OCI-LY7 (cell line): ENCODE measurements around the gene DUSP15. TPM values are rescaled to one million over a fixed set of nuclear protein-coding genes. Genes with fewer than 3 reads are reported as not detected.
"Not testable (repeated sequence)": the region's sequence is repeated elsewhere in the genome, so short reads cannot be mapped to it uniquely, and the experiment has no call there.

Source experiments
- BruUV-seq: library from RNA; stranded (reverse); fragments of 400-500 nt; replicated peaks from 2 replicates; lab custom pipeline; 2021; lab: Mats Ljungman, UMichigan
- CTCF ChIA-PET: fragments of 300-600 bp; sonication (Branson Sonifier 250); formaldehyde crosslinking; loops from one replicate; lab custom pipeline; 2022; ENCODE audit warnings: antibody characterized with exemption; ENCODE audit not compliant: unreplicated experiment; lab: Charles Lee
- POLR2A ChIA-PET: fragments of 300-600 bp; sonication (Branson Sonifier 250); formaldehyde crosslinking; loops from one replicate; lab custom pipeline; 2022; ENCODE audit warnings: antibody characterized with exemption; lab: Charles Lee
- DNase-seq: peaks from one replicate; pipeline ENCODE4 v3.0.0-alpha.2; 2015; ENCODE audit warnings: low spot score
- H2AFZ ChIP-seq: fragments of 200-600 bp; sonication (generic), shearing (Covaris generic); 2 replicates; pipeline ENCODE4 v1.6.1; 2014; ENCODE audit warnings: mild to moderate bottlenecking, antibody characterized with exemption, low read length, moderate library complexity
- H3K27ac ChIP-seq: fragments of 200-600 bp; sonication (generic); 2 replicates; pipeline ENCODE4 v1.5.1; 2014; ENCODE audit warnings: mixed run types, low read depth, mild to moderate bottlenecking, moderate library complexity, low read length, inconsistent platforms; ENCODE audit not compliant: poor library complexity, severe bottlenecking
- H3K36me3 ChIP-seq: fragments of 200-600 bp; sonication (generic); 2 replicates; pipeline ENCODE4 v1.6.1; 2014; ENCODE audit warnings: mild to moderate bottlenecking, antibody characterized with exemption, low read length, moderate library complexity, mixed read lengths; ENCODE audit not compliant: insufficient read depth
- H3K4me1 ChIP-seq: fragments of 200-600 bp; sonication (generic); 2 replicates; pipeline ENCODE4 v1.5.1; 2014; ENCODE audit warnings: mild to moderate bottlenecking, low read length; ENCODE audit not compliant: insufficient read depth, poor library complexity, severe bottlenecking
- H3K4me2 ChIP-seq: fragments of 200-600 bp; sonication (generic); 2 replicates; pipeline ENCODE4 v1.6.1; 2014; ENCODE audit warnings: mild to moderate bottlenecking, low read length
- H3K4me3 ChIP-seq: fragments of 200-600 bp; sonication (generic); 2 replicates; pipeline ENCODE4 v1.5.1; 2014; ENCODE audit warnings: mild to moderate bottlenecking, low read depth, low read length; ENCODE audit not compliant: poor library complexity, severe bottlenecking
- H3K79me2 ChIP-seq: fragments of 200-600 bp; sonication (generic); 2 replicates; pipeline ENCODE4 v1.6.1; 2016; ENCODE audit warnings: low read depth, mild to moderate bottlenecking, low read length, moderate library complexity, mixed read lengths; ENCODE audit not compliant: insufficient read depth
- H3K9me2 ChIP-seq: fragments of 200-600 bp; sonication (generic); 2 replicates; pipeline ENCODE4 v1.6.1; 2016; ENCODE audit warnings: mild to moderate bottlenecking, low read length, mixed read lengths; ENCODE audit not compliant: insufficient read depth
- H3K9me3 ChIP-seq: fragments of 200-600 bp; sonication (generic); 2 replicates; pipeline ENCODE4 v1.6.1; 2014; ENCODE audit warnings: mild to moderate bottlenecking, mixed run types, low read length, mixed read lengths
- H4K20me1 ChIP-seq: fragments of 200-600 bp; sonication (generic); 2 replicates; pipeline ENCODE4 v1.6.1; 2014; ENCODE audit warnings: mild to moderate bottlenecking, antibody characterized with exemption, low read length, moderate library complexity, mixed read lengths; ENCODE audit not compliant: insufficient read depth
- EZH2phosphoT487 ChIP-seq: fragments of 200-600 bp; sonication (generic); IDR thresholded peaks from 2 replicates; pipeline ENCODE4 v1.6.1; 2018; ENCODE audit warnings: low read depth, borderline replicate concordance, mild to moderate bottlenecking, mixed run types, antibody characterized with exemption, low read length, moderate library complexity, mixed read lengths
- intact Hi-C: fragments of 100-400 bp; cut with micrococcal nuclease; formaldehyde crosslinking; loops from one replicate; pipeline ENCODE4 v1.10.0; 2022; ENCODE audit not compliant: unreplicated experiment
- total RNA-seq, 2 experiments: library from RNA; depleted of rRNA in 1 of 2; stranded (reverse); fragments of >200 nt in 1 of 2; shearing (Covaris generic) in 1 of 2; gene quantifications; 2 replicates each; pipeline ENCODE4 v1.2.3, GENCODE V29; 2014 to 2022
- TF ChIP-seq, protein P1 (sequence below): fragments of 200-600 bp; sonication (generic); conservative IDR thresholded peaks from 2 replicates; pipeline ENCODE4 v1.5.1; 2014; ENCODE audit warnings: mild to moderate bottlenecking, antibody characterized with exemption, low read length, moderate library complexity, mixed read lengths

DUSP15 gene
- total RNA-seq, 2 experiments from 2014 or later, result 0.19 to 0.61 TPM

DNA sequence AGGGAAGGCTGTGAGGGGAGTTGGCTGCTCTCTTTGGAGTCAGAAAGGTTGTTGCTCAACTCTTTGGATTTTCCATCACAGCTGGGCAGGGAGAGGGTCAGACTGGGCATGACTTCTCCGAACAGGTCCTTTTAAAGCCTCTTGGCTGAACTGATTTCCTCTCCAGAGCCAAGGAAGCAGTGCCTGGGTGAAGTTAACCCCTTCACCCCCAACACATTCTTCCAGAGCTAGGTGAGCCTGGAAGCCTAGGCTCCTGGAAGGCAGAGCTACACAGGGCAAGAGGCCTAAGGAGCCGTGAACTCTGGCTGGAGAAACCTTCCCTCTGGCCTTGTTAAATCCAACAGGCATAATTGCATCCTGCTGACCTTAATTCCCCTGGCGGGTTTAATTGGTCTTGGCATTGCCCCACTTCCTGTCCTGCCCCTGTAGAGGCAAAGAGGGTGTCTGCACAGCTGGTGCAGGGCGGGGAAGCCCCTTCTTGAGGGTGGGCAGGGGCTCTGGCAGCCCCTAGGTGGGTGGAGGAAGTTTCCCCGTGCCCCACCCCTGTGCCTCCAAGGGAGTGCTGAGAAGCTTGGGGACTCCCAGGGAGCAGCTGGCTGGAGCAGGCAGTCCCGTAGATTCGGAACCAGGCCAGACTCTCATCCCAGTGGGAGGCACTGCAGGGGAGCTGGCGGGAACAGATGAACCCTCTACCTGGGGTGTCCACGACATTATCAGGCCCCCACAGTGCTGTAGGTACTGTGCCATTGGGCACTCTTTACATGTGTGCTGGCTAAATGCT, 54.7 kb downstream of the DUSP15 start:
- TF ChIP-seq, protein P1, sequence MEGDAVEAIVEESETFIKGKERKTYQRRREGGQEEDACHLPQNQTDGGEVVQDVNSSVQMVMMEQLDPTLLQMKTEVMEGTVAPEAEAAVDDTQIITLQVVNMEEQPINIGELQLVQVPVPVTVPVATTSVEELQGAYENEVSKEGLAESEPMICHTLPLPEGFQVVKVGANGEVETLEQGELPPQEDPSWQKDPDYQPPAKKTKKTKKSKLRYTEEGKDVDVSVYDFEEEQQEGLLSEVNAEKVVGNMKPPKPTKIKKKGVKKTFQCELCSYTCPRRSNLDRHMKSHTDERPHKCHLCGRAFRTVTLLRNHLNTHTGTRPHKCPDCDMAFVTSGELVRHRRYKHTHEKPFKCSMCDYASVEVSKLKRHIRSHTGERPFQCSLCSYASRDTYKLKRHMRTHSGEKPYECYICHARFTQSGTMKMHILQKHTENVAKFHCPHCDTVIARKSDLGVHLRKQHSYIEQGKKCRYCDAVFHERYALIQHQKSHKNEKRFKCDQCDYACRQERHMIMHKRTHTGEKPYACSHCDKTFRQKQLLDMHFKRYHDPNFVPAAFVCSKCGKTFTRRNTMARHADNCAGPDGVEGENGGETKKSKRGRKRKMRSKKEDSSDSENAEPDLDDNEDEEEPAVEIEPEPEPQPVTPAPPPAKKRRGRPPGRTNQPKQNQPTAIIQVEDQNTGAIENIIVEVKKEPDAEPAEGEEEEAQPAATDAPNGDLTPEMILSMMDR, result no peak
- no TSS peak for BruUV-seq
- intact Hi-C loops, result no loop called here
- ChIA-PET POLR2A (no interaction called here), CTCF (no interaction called here)
- no peaks in the 10 kb centered on the region for H4K20me1 ChIP-seq
- H3K4me1 ChIP-seq, result no peaks in the 10 kb centered on the region
- no peaks in the 10 kb centered on the region for H3K79me2 ChIP-seq
- H3K4me3 ChIP-seq, result no peak overlapping the region
- DNase-seq, result no peak
- H2AFZ ChIP-seq, result no peak overlapping the region
- no peak overlapping the region for H3K4me2 ChIP-seq
- no peaks in the 10 kb centered on the region for H3K9me3 ChIP-seq
- no peaks in the 10 kb centered on the region for H3K9me2 ChIP-seq
- H3K36me3 ChIP-seq, result no peaks in the 10 kb centered on the region
- no peak overlapping the region for H3K27ac ChIP-seq

DNA sequence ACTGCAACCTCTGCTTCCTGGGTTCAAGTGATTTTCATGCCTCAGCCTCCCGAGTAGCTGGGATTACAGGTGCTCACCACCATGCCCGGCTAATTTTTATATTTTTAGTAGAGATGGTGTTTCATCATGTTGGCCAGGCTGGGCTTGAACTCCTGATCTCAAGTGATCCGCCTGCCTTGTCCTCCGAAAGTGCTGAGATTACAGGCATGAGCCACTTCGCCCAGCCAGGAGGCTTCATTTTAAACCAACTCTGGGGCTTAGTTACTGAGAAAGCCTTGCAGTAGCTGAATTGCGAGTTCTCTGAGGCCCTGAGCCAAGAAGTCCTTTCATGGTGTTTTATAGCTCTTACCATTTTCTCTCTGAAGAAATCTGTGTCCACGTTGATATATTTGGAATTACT, 56.2 kb downstream of the DUSP15 start:
- H4K20me1 ChIP-seq, H3K36me3 ChIP-seq, H3K27ac ChIP-seq, CTCF ChIA-PET, POLR2A ChIA-PET, BruUV-seq, H2AFZ ChIP-seq, H3K9me2 ChIP-seq, H3K4me2 ChIP-seq, H3K9me3 ChIP-seq, DNase-seq, H3K4me1 ChIP-seq, intact Hi-C loops, H3K79me2 ChIP-seq, H3K4me3 ChIP-seq: not testable (repeated sequence)

DNA sequence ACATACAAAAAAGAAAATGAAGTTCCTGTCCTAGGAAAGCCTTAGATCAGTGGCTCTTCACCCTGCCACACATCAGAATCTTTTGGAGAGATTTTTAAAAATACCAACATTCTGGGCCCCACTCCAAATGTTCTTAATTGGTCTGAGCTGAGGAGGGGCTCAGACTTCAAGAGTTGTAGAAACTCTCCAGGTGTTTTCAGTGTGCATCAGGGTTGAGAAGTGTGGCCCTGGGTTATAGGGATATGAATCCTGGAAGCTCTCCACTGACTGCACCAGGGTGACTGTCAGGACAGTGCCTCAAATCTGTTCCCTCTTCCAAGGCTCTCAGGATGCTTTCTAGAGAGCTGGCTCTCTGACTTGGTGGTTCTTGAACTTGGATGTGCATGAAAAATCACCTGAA, 56.7 kb downstream of the DUSP15 start:
- Histone ChIP-seq H3K4me2 (no peak overlapping the region), H3K4me3 (no peak overlapping the region), H3K79me2 (no peaks in the 10 kb centered on the region), H3K27ac (no peak overlapping the region), H3K36me3 (0 out of 2 replicates have a peak, but pooled peaks cover 2% of the 10 kb centered on the region), H3K9me2 (no peaks in the 10 kb centered on the region), H3K9me3 (no peaks in the 10 kb centered on the region), H2AFZ (no peak overlapping the region), H4K20me1 (no peaks in the 10 kb centered on the region), H3K4me1 (no peaks in the 10 kb centered on the region)
- CTCF ChIA-PET, result no interaction called here
- POLR2A ChIA-PET, result interaction anchor here (0.6 kb wide), 1 partner anchor 79 kb away, joined by 3 read pairs; no protein-coding TSS in a partner anchor
- intact Hi-C loops, result no loop called here
- BruUV-seq, result no TSS peak
- DNase-seq, result no peak
- TF ChIP-seq, protein P1, result no peak
- no peak for TF ChIP-seq EZH2phosphoT487
